Mammary epithelial cell (primary cell): ENCODE measurements around the gene NBAS.

ENCODE experiments used
- CTCF ChIP-seq, 2 donors: IDR thresholded peaks in 1 of 2; conservative IDR thresholded peaks in 1 of 2; 2 replicates each; pipeline ENCODE4 v1.5.1; 2011 to 2012; ENCODE audit warnings: inconsistent platforms in 2 of 2, low read length in 2 of 2, mild to moderate bottlenecking in 2 of 2, control low read depth in 1 of 2, low read depth in 1 of 2; ENCODE audit not compliant: insufficient read depth in 1 of 2; ENCODE audit errors: extremely low read depth in 1 of 2
- EZH2 ChIP-seq: IDR thresholded peaks from 2 replicates; pipeline ENCODE4 v1.6.1; 2012; ENCODE audit warnings: low read length, inconsistent platforms, borderline replicate concordance

- no peak for TF ChIP-seq CTCF (conservative IDR thresholded peaks at IDR 0.05 in 1 of 2, IDR thresholded peaks at IDR 0.05 in 1 of 2; ENCODE audit: extremely low read depth in 1 of 2, insufficient read depth in 1 of 2, low read depth in 1 of 2, low read length in 2 of 2)
- no peak for TF ChIP-seq EZH2
Measured at GRCh38 chr2:15284614-15285013, 276.5 kb downstream of the NBAS start.
